CD14-positive monocyte (primary cell): ENCODE results near the gene SLC25A29. TPM values are rescaled to one million over a fixed set of nuclear protein-coding genes. Genes with fewer than 3 reads are reported as not detected.
A peak's percentile ranks its signal among the peaks of the same experiment; 100 is the strongest.

Experiments used
- DNase-seq, 3 donors: peaks; one replicate each; pipeline ENCODE4 v3.0.0-alpha.2; 2011 to 2022
- H2AFZ ChIP-seq: 2 replicates; pipeline ENCODE4 v1.6.0; 2012; ENCODE audit warnings: mild to moderate bottlenecking, low read depth, low read length, inconsistent platforms; ENCODE audit not compliant: insufficient read depth, poor library complexity, severe bottlenecking
- H3K27ac ChIP-seq, 2 donors: 1 replicate in 1 of 2; 2 replicates in 1 of 2; pipeline ENCODE4 v1.5.1; 2012 to 2013; ENCODE audit warnings: low read length in 2 of 2, control low read depth in 1 of 2, inconsistent platforms in 1 of 2, low read depth in 1 of 2, mild to moderate bottlenecking in 1 of 2
- H3K27me3 ChIP-seq, 2 donors: one replicate each; pipeline versions ENCODE4 v1.6.0 to v1.6.1; 2011 to 2013; ENCODE audit warnings: low read length in 2 of 2; ENCODE audit not compliant: control insufficient read depth in 2 of 2, insufficient read depth in 2 of 2
- H3K36me3 ChIP-seq, 2 donors: replicated peaks in 1 of 2; 1 replicate in 1 of 2; 2 replicates in 1 of 2; pipeline versions ENCODE4 v1.5.1 to v1.6.1; 2012 to 2013; ENCODE audit warnings: low read length in 2 of 2, control low read depth in 1 of 2, inconsistent platforms in 1 of 2, mild to moderate bottlenecking in 1 of 2; ENCODE audit not compliant: insufficient read depth in 2 of 2, control insufficient read depth in 1 of 2
- H3K4me1 ChIP-seq, 2 donors: 1 replicate in 1 of 2; 2 replicates in 1 of 2; pipeline versions ENCODE4 v1.5.1 to v1.6.1; 2012 to 2013; ENCODE audit warnings: low read length in 2 of 2, control low read depth in 1 of 2, inconsistent platforms in 1 of 2, mild to moderate bottlenecking in 1 of 2, moderate library complexity in 1 of 2; ENCODE audit not compliant: insufficient read depth in 2 of 2, control insufficient read depth in 1 of 2
- H3K4me2 ChIP-seq: replicated peaks from 2 replicates; pipeline ENCODE3; 2012; ENCODE audit warnings: low read length, moderate library complexity, mild to moderate bottlenecking; ENCODE audit not compliant: poor library complexity, severe bottlenecking; ENCODE audit errors: extremely low read depth
- H3K4me3 ChIP-seq, 3 experiments: fragments of 200-600 bp in 1 of 3; sonication (generic) in 1 of 3; replicated peaks in 1 of 3; 1 replicate in 2 of 3; 2 replicates in 1 of 3; pipeline ENCODE4 v1.5.1; 2011 to 2013; ENCODE audit warnings: low read length in 3 of 3, mild to moderate bottlenecking in 3 of 3, control low read depth in 2 of 3, low read depth in 2 of 3, inconsistent platforms in 1 of 3, moderate library complexity in 1 of 3
- H3K79me2 ChIP-seq: 2 replicates; pipeline ENCODE4 v1.6.0; 2012; ENCODE audit warnings: mild to moderate bottlenecking, control low read depth, inconsistent platforms, low read length, moderate library complexity; ENCODE audit not compliant: insufficient read depth
- H3K9ac ChIP-seq: 2 replicates; pipeline ENCODE4 v1.6.0; 2017; ENCODE audit warnings: low read length, mild to moderate bottlenecking; ENCODE audit not compliant: insufficient read depth, poor library complexity, severe bottlenecking
- H3K9me3 ChIP-seq, 2 donors: replicated peaks in 1 of 2; 1 replicate in 1 of 2; 2 replicates in 1 of 2; pipeline versions ENCODE4 v1.5.1 to v1.6.1; 2012 to 2013; ENCODE audit warnings: low read length in 2 of 2, control low read depth in 1 of 2; ENCODE audit not compliant: control insufficient read depth in 1 of 2, insufficient read depth in 1 of 2
- H4K20me1 ChIP-seq: 2 replicates; pipeline ENCODE4 v1.6.0; 2012; ENCODE audit warnings: mild to moderate bottlenecking, low read length, control low read depth, moderate library complexity; ENCODE audit not compliant: insufficient read depth
- H3K27ac Mint-ChIP-seq, 7 donors: one replicate each; pipeline ENCODE4 v1.8.0; 2020; ENCODE audit warnings: mild to moderate bottlenecking in 7 of 7, mixed read lengths in 7 of 7, moderate library complexity in 6 of 7, inconsistent platforms in 2 of 7
- H3K27me3 Mint-ChIP-seq, 3 donors: one replicate each; pipeline ENCODE4 v1.8.0; 2021 to 2022; ENCODE audit warnings: low read depth in 3 of 3, mild to moderate bottlenecking in 3 of 3, mixed read lengths in 3 of 3, moderate library complexity in 3 of 3, inconsistent platforms in 1 of 3
- H3K36me3 Mint-ChIP-seq, 2 donors: one replicate each; pipeline ENCODE4 v1.8.0; 2020; ENCODE audit warnings: mixed read lengths in 2 of 2, inconsistent platforms in 1 of 2, mild to moderate bottlenecking in 1 of 2
- H3K4me1 Mint-ChIP-seq: one replicate; pipeline ENCODE4 v1.8.0; 2020; ENCODE audit warnings: mild to moderate bottlenecking, mixed read lengths
- H3K4me3 Mint-ChIP-seq, 2 donors: one replicate each; pipeline ENCODE4 v1.8.0; 2020; ENCODE audit warnings: mild to moderate bottlenecking in 2 of 2, mixed read lengths in 2 of 2, moderate library complexity in 1 of 2
- H3K9me3 Mint-ChIP-seq, 7 donors: one replicate each; pipeline ENCODE4 v1.8.0; 2020 to 2022; ENCODE audit warnings: mixed read lengths in 7 of 7, mild to moderate bottlenecking in 6 of 7, moderate library complexity in 6 of 7, inconsistent platforms in 2 of 7
- WGBS: methylation state at CpG from one replicate; pipeline ENCODE4 v1.1.5; 2013; ENCODE audit warnings: missing lambda C conversion rate; ENCODE audit not compliant: insufficient coverage; 5-methylcytosine and 5-hydroxymethylcytosine counted together
- intact Hi-C, 2 donors: fragments of 100-400 bp; cut with micrococcal nuclease; formaldehyde crosslinking; loops; one replicate each; pipeline versions ENCODE4 v1.15.0 to v1.15.1; 2023
- polyA plus RNA-seq, 3 donors: library from polyadenylated mRNA; depleted of rRNA in 1 of 3; unstranded in 2 of 3; stranded (reverse) in 1 of 3; fragments of 300-500 nt in 2 of 3; fragments of >200 nt in 1 of 3; fragmentation: Illumina TruSeq in 2 of 3; gene quantifications; 1 replicate in 2 of 3; 2 replicates in 1 of 3; pipeline ENCODE4 v1.2.3, GENCODE V29; 2012 to 2021
- TF ChIP-seq, protein P1 (sequence below): fragments of 200-600 bp; IDR thresholded peaks from one replicate; pipeline ENCODE4 v1.8.0; 2022; ENCODE audit warnings: antibody characterized with exemption, mild to moderate bottlenecking

Gene SLC25A29
- polyA plus RNA-seq, 3 donors: 16.9 to 114 (median 33.3) TPM

DNA sequence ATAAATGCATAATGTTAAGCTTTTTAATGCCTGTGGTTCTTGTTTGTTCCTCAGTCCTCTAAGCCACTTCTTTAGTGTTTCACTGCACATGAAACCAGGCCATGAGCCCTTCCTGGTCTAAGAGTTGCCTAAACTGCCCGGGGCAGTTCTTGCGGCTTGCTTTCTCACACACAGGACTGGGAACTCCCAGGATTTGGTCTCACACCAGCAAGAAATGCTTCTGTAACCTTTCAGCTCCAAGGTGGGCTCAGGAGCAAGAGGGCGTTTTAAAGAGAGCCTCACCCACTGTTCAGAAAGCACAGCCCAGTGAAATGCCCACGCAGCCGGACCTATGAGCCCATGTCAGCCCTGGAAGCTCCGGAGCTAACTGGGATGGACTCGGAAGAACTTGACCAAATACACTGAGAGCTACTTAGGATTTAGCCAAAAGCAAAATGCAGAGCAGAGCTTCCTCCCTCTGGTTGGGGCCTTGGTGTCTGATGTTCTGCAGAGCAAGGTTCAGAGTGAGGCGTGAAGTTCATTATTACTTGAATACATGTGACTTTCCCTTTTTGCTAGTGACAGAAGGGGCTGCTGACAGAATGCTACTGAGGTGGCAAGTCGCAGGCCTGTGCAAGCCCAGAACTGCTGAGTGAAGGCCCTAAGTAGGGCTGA, 23.4 kb downstream of the SLC25A29 start:
- H3K36me3 Mint-ChIP-seq: peaks cover 6 to 34% of the 10 kb centered on the region in 2 donors
- peaks cover 35% of the 10 kb centered on the region for H3K79me2 ChIP-seq

DNA sequence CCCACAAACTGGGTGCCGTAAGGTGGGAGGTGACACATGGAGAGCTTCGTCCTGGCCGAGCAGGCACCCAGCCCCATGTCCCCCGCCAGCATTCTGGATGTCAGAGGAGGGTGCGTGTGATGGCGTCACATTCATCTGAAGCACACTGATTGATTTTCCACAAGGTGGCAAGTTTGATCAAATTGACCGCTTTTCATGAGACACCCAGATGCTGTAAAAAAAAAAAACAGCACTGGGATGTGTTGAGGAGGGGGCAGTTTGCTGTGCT, 24.2 kb downstream of the SLC25A29 start:
- H3K27me3 ChIP-seq: no peaks in the 10 kb centered on the region
- H3K9ac ChIP-seq: no peak overlapping the region
- no peaks in the 10 kb centered on the region for H3K9me3 ChIP-seq
- no peak overlapping the region for H3K4me3 Mint-ChIP-seq
- TF ChIP-seq, protein P1, sequence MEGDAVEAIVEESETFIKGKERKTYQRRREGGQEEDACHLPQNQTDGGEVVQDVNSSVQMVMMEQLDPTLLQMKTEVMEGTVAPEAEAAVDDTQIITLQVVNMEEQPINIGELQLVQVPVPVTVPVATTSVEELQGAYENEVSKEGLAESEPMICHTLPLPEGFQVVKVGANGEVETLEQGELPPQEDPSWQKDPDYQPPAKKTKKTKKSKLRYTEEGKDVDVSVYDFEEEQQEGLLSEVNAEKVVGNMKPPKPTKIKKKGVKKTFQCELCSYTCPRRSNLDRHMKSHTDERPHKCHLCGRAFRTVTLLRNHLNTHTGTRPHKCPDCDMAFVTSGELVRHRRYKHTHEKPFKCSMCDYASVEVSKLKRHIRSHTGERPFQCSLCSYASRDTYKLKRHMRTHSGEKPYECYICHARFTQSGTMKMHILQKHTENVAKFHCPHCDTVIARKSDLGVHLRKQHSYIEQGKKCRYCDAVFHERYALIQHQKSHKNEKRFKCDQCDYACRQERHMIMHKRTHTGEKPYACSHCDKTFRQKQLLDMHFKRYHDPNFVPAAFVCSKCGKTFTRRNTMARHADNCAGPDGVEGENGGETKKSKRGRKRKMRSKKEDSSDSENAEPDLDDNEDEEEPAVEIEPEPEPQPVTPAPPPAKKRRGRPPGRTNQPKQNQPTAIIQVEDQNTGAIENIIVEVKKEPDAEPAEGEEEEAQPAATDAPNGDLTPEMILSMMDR: no peak
- no peak for DNase-seq
- no peak overlapping the region for H3K4me2 ChIP-seq
- H3K4me1 Mint-ChIP-seq: peaks cover 27% of the 10 kb centered on the region
- no peak overlapping the region for H3K27ac ChIP-seq
- peak overlapping the region in 3 of 7 donors; percentile 42 to 54 (median 48) for H3K27ac Mint-ChIP-seq
- no peak overlapping the region for H3K4me3 ChIP-seq
- intact Hi-C loops: loop anchor here in 1 of 2 donors (5.0 kb wide), 1 partner anchor 35 kb away; no protein-coding TSS in a partner anchor
- no peaks in the 10 kb centered on the region for H3K9me3 Mint-ChIP-seq
- H3K36me3 Mint-ChIP-seq: peaks cover 10 to 38% of the 10 kb centered on the region in 2 donors
- H3K27me3 Mint-ChIP-seq: peaks cover 0 to 8% (median 6%) of the 10 kb centered on the region in 3 donors
- H3K79me2 ChIP-seq: peaks cover 44% of the 10 kb centered on the region
- H2AFZ ChIP-seq: no peak overlapping the region
- peaks cover 21 to 31% of the 10 kb centered on the region in 2 donors for H3K4me1 ChIP-seq
- H4K20me1 ChIP-seq: peaks cover 84% of the 10 kb centered on the region
- H3K36me3 ChIP-seq: peaks cover 13 to 45% of the 10 kb centered on the region in 2 donors
- 94% methylated on average over 3 of the region's 7 CpGs for WGBS

More for the DNA sequence above, 23.4 kb downstream of the SLC25A29 start:
- peaks cover 21 to 31% of the 10 kb centered on the region in 2 donors for H3K4me1 ChIP-seq
- peaks cover 7 to 37% of the 10 kb centered on the region in 2 donors for H3K36me3 ChIP-seq
- no peaks in the 10 kb centered on the region for H3K27me3 ChIP-seq
- TF ChIP-seq, protein P1: no peak
- peaks cover 0 to 8% (median 6%) of the 10 kb centered on the region in 3 donors for H3K27me3 Mint-ChIP-seq
- H3K27ac ChIP-seq: peak overlapping the region in 1 of 2 donors; percentile 3
- no peak for DNase-seq
- intact Hi-C loops: loop anchor here in 1 of 2 donors (5.0 kb wide), 1 partner anchor 34 kb away; no protein-coding TSS in a partner anchor
- H3K4me3 ChIP-seq: no peak overlapping the region
- no peak overlapping the region for H3K9ac ChIP-seq
- H4K20me1 ChIP-seq: peaks cover 75% of the 10 kb centered on the region
- H3K4me3 Mint-ChIP-seq: no peak overlapping the region
- no peaks in the 10 kb centered on the region for H3K9me3 Mint-ChIP-seq
- H3K9me3 ChIP-seq: no peaks in the 10 kb centered on the region
- H3K4me2 ChIP-seq: no peak overlapping the region
- H2AFZ ChIP-seq: no peak overlapping the region
- 99% methylated on average over 9 of the region's 9 CpGs for WGBS
- H3K27ac Mint-ChIP-seq: peak overlapping the region in 1 of 7 donors; percentile 57
- peaks cover 21% of the 10 kb centered on the region for H3K4me1 Mint-ChIP-seq
